ENCODE results near the gene CCDC172.

- TF ChIP-seq CTCF (IDR thresholded peaks at IDR 0.05; ENCODE audit: insufficient read depth, low read depth, low read length) = no peak
- TF ChIP-seq EZH2 (IDR thresholded peaks at IDR 0.05; ENCODE audit: insufficient read depth, low read length) = no peak
These were observed 103.4 kb downstream of the CCDC172 start, which contains the start of gene PNLIPRP3 for GRCh38 chr10:116427671-116428070.

Measured in astrocyte (in vitro differentiated cells and primary cell).